Measurements from ENCODE around the gene KIF1B. TPM values are rescaled to one million over a fixed set of nuclear protein-coding genes. Genes with fewer than 3 reads are reported as not detected.

Gene KIF1B
- total and polyA plus RNA-seq, 2 donors (not counting 1 experiment from before 2014, with no cell fraction given): 3.5 to 16.4 TPM

- no peak overlapping the region for H2AFZ ChIP-seq (ENCODE audit: insufficient read depth, low read depth, low read length, poor library complexity, severe bottlenecking)
- peaks cover 0 to 6% of the 10 kb centered on the region in 2 donors for H3K4me1 ChIP-seq (ENCODE audit: control insufficient read depth in 2 of 2, insufficient read depth in 2 of 2, low read length in 2 of 2)
- H3K27me3 ChIP-seq (replicated peaks in 1 of 4; ENCODE audit: control extremely low read depth in 1 of 4, control insufficient read depth in 3 of 4, insufficient read depth in 4 of 4, low read length in 3 of 4): no peaks in the 10 kb centered on the region
- 92% methylated on average over 7 of the region's 12 CpGs for WGBS (ENCODE audit: insufficient coverage)
- DNase-seq (no peak), ATAC-seq (ENCODE audit: low read depth) (no peak)
- TF ChIP-seq EZH2 (IDR thresholded peaks at IDR 0.05; ENCODE audit: borderline replicate concordance, insufficient read depth, low read depth, low read length, poor library complexity, severe bottlenecking): no peak
- peaks cover 5% of the 10 kb centered on the region for H3K4me1 Mint-ChIP-seq
- H3K4me2 ChIP-seq (replicated peaks; ENCODE audit: low read depth, low read length, poor library complexity, severe bottlenecking): no peak overlapping the region
- CTCF ChIA-PET: no interaction called here
- no peaks in the 10 kb centered on the region for H3K27me3 Mint-ChIP-seq
- no peak overlapping the region for H3K27ac Mint-ChIP-seq
- no peaks in the 10 kb centered on the region for H3K9me3 Mint-ChIP-seq (ENCODE audit: insufficient read depth)
- no peaks in the 10 kb centered on the region for H3K36me3 ChIP-seq (replicated peaks in 1 of 2; ENCODE audit: control extremely low read depth in 1 of 2, control insufficient read depth in 1 of 2, extremely low read depth in 1 of 2, insufficient read depth in 2 of 2, low read length in 1 of 2)
- peaks cover 0 to 4% (median 0%) of the 10 kb centered on the region in 3 donors for H3K9me3 ChIP-seq (ENCODE audit: control extremely low read depth in 1 of 3, control insufficient read depth in 2 of 3, insufficient read depth in 1 of 3, low read length in 2 of 3)
- no peak overlapping the region for H3K27ac ChIP-seq (ENCODE audit: low read length in 2 of 2)
- intact Hi-C loops (cut with micrococcal nuclease): no loop called here
- no peaks in the 10 kb centered on the region for H4K20me1 ChIP-seq (ENCODE audit: control insufficient read depth, insufficient read depth, low read length, poor library complexity, severe bottlenecking)
- POLR2A ChIA-PET: no interaction called here
- H3K79me2 ChIP-seq (ENCODE audit: control insufficient read depth, insufficient read depth, low read length): no peaks in the 10 kb centered on the region
- H3K4me3 Mint-ChIP-seq: no peak overlapping the region
- H3K4me3 ChIP-seq (ENCODE audit: control extremely low read depth in 1 of 5, extremely low read depth in 1 of 5, insufficient read depth in 1 of 5, low read depth in 2 of 5, low read length in 4 of 5): no peak overlapping the region
- no peak overlapping the region for H3K9ac ChIP-seq (ENCODE audit: low read length)
These were observed 23.9 kb upstream of the KIF1B start for GRCh38 chr1:10186331-10187025.

- no CpG with 5 or more reads among the region's 4 CpGs for WGBS (ENCODE audit: insufficient coverage)
- Mint-ChIP-seq H3K27me3 (no peaks in the 10 kb centered on the region), H3K4me1 (peaks cover 5% of the 10 kb centered on the region), H3K27ac (no peak overlapping the region), H3K4me3 (no peak overlapping the region), H3K9me3 (ENCODE audit: insufficient read depth) (no peaks in the 10 kb centered on the region)
- Histone ChIP-seq H3K9me3 (ENCODE audit: control extremely low read depth in 1 of 3, control insufficient read depth in 2 of 3, insufficient read depth in 1 of 3, low read length in 2 of 3) (peaks cover 0 to 4% (median 0%) of the 10 kb centered on the region in 3 donors), H3K4me3 (ENCODE audit: control extremely low read depth in 1 of 5, extremely low read depth in 1 of 5, insufficient read depth in 1 of 5, low read depth in 2 of 5, low read length in 4 of 5) (no peak overlapping the region), H3K4me1 (ENCODE audit: control insufficient read depth in 2 of 2, insufficient read depth in 2 of 2, low read length in 2 of 2) (peaks cover 0 to 6% of the 10 kb centered on the region in 2 donors), H2AFZ (ENCODE audit: insufficient read depth, low read depth, low read length, poor library complexity, severe bottlenecking) (no peak overlapping the region), H3K4me2 (replicated peaks; ENCODE audit: low read depth, low read length, poor library complexity, severe bottlenecking) (no peak overlapping the region), H3K9ac (ENCODE audit: low read length) (no peak overlapping the region), H3K27ac (ENCODE audit: low read length in 2 of 2) (no peak overlapping the region), H3K27me3 (replicated peaks in 1 of 4; ENCODE audit: control extremely low read depth in 1 of 4, control insufficient read depth in 3 of 4, insufficient read depth in 4 of 4, low read length in 3 of 4) (no peaks in the 10 kb centered on the region), H3K79me2 (ENCODE audit: control insufficient read depth, insufficient read depth, low read length) (no peaks in the 10 kb centered on the region), H3K36me3 (replicated peaks in 1 of 2; ENCODE audit: control extremely low read depth in 1 of 2, control insufficient read depth in 1 of 2, extremely low read depth in 1 of 2, insufficient read depth in 2 of 2, low read length in 1 of 2) (no peaks in the 10 kb centered on the region), H4K20me1 (ENCODE audit: control insufficient read depth, insufficient read depth, low read length, poor library complexity, severe bottlenecking) (no peaks in the 10 kb centered on the region)
- DNase-seq (no peak), ATAC-seq (ENCODE audit: low read depth) (no peak)
- CTCF ChIA-PET: no interaction called here
- no peak for TF ChIP-seq EZH2 (IDR thresholded peaks at IDR 0.05; ENCODE audit: borderline replicate concordance, insufficient read depth, low read depth, low read length, poor library complexity, severe bottlenecking)
- TF ChIP-seq CTCF (IDR thresholded peaks at IDR 0.05): no peak
- intact Hi-C loops (cut with micrococcal nuclease): no loop called here
- POLR2A ChIA-PET: no interaction called here
These were observed 23.4 kb upstream of the KIF1B start for GRCh38 chr1:10187026-10187334.

Data from B cell (primary cell).